ELR (cell line): Measurements from ENCODE around the gene GOLGA3.
"Not testable (repeated sequence)": the region's sequence is repeated elsewhere in the genome, so short reads cannot be mapped to it uniquely, and the experiment has no call there.

Experiments
- DNase-seq: peaks from one replicate; pipeline ENCODE4 v3.0.0-alpha.2; 2015; ENCODE audit warnings: low read depth

GOLGA3 gene

GRCh38 chr12:132777614-132778013 is 51.1 kb downstream of the GOLGA3 start:
- no peak for DNase-seq

GRCh38 chr12:132776816-132777568 is 51.7 kb downstream of the GOLGA3 start:
- no peak for DNase-seq

GRCh38 chr12:132776230-132776625 is 52.4 kb downstream of the GOLGA3 start:
- not testable (repeated sequence) for DNase-seq

- no peak for DNase-seq
These were observed 53.0 kb downstream of the GOLGA3 start for GRCh38 chr12:132775502-132776229.

DNA sequence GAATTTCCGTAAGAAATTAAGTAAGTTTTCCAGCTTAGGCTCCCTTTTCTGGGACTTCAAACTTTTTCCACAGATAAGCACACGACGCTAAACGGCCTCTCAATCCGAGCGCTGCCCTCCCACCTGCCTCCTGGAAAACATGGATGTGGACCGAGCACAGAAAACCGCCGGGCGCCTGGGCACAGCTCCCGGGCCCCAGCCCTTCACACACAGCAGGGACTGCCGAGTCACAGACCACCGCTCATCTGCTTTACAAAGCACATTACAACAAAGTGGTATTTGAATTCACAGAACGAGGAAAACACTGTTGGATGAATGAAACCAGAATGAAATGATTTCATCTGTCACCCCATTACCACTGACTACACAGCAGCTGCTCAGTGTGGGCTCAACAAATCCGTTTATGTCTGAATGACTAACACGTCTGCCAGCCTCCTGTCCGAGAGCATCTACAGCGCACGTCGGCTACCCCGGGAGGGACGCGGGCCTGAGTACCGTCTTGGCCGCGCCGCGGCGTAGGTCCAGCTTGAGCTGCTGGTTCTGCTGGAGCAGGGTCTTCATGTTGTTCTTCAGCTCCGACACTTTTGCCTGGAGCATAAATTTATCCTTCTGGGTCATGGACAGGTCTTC is 53.9 kb downstream of the GOLGA3 start:
- DNase-seq = no peak

DNA sequence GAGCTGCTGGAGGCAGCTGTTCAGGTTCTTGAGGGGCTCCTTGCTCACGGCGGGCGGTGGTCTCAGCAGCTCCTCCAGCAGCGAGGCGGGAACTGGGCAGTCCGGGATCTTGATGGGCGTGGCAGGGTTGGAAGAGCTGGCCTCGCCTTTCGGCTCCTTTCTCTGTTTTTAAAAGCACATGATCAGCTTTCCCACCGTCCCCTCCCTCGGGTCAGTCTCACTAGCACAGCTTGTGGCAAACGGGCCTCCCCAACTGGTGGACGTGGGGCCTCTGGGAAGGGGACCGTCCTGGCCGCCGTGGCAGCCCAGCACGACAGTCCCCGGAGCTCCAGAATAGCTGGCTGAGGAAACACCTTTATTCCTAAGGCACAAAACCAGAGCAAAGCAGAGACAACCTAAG is 54.5 kb downstream of the GOLGA3 start:
- no peak for DNase-seq

DNA sequence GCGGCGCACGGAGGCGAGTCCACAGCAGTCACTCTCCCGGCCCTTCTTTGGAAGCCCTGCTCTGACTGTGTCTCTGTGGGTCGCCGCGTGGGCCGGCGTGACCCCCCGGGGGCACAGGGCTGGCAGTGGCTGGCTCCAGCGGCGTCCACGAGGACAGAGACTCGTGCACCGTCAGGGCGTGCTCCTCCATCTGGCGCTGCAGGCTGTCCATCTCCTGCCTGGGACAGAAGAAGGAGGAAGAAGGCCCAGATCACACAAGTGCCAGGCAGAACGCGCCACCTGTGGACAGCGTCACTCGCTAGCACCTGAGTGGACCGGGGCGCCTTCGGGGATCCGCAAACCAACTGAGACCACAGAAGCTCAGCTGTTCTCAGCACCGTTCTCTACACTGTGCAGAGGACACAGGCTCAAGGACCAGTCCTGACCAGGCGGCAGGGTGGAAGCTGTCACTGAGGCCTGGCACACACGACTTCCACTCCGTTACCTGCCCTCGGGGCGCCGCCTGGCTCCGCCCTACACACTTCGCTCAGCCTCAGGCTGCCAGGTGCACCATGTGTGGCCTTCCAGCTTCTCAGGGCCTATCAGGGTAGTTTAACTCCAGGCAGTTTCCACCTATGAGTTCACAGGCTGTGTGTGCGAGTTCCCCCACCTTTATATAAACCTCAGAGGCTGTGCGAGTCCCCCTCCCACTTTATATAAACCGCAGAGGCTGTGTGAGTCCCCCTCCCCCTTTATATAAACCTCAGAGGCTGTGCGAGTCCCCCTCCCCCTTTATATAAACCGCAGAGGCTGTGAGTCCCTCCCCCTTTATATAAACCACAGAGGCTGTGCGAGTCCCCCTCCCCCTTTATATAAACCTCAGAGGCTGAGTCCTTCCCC is 55.4 kb downstream of the GOLGA3 start:
- no peak for DNase-seq

- no peak for DNase-seq
These were observed 56.1 kb downstream of the GOLGA3 start for GRCh38 chr12:132772606-132773005.

DNA sequence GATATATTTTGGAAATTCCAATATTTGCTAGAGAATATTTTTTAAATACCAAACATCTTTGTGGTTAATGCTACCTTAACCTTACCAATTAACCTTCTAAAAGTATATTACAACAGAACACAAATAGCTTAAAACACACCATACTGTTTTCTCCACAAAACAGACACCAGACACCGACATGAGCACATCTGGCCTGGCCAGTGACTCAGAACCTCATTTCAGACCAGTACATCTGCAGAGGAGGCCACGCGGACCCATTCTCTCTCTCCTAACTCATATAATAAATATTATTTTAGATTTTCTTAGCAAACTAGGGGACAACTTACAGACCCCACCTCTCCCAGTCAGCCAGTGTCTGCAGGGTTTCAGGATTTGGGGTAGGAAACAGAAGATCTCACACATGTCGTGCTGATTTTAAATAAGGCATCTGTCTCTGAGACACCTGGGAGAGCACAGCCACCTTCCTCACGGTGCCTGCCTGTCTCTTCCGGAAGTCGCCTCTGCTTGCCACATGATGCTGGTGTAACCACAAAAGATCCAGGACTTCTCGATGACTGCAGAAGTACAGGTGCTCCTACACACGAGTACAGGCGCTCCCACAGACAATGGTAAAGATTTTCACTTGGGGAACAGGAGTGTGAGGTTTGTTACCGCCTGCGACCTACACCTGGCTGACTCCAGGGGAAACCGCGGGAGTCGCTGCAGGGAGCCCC is 57.4 kb downstream of the GOLGA3 start:
- DNase-seq = no peak

GRCh38 chr12:132766380-132767085 is 62.1 kb downstream of the GOLGA3 start:
- DNase-seq = no peak

GRCh38 chr12:132765361-132765760 is 63.3 kb downstream of the GOLGA3 start:
- no peak for DNase-seq

- no peak for DNase-seq
These were observed 64.4 kb downstream of the GOLGA3 start for GRCh38 chr12:132764231-132764630.

- peak; percentile 92 for DNase-seq
These were observed 66.6 kb downstream of the GOLGA3 start for GRCh38 chr12:132761921-132762583.

GRCh38 chr12:132761032-132761920 is 67.4 kb downstream of the GOLGA3 start, which contains the start of gene ANKLE2:
Gene ANKLE2, minus strand, starts transcription at chr12:132761832. Its CDS starts 34 bp downstream, at chr12:132761798.
- peak; percentile 84 for DNase-seq

- no peak for DNase-seq
These were observed 69.3 kb downstream of the GOLGA3 start for GRCh38 chr12:132759359-132759758.

GRCh38 chr12:132758825-132759224 is 69.8 kb downstream of the GOLGA3 start:
- DNase-seq = not testable (repeated sequence)

- no peak for DNase-seq
These were observed 74.3 kb downstream of the GOLGA3 start for GRCh38 chr12:132754160-132754932.

DNA sequence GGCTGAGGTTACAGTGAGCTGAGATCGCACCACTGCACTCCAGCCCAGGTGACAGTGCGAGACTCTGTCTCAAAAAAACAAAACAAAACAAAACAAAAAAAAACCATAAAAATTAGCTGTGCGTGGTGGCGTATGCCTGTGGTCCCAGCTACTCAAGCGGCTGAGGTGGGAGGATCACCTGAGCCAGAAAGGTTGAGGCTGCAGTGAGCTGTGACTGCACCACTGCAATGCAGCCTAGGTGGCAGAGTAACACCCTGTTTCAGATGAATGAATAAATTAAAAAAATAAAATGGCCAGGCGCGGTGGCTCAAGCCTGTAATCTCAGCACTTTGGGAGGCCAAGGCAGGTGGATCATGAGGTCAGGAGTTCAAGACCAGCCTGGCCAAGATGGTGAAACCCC is 75.0 kb downstream of the GOLGA3 start:
- DNase-seq = not testable (repeated sequence)
